NB4 (cell line): ENCODE results near the gene CACNA1B.

Experiments used
- DNase-seq: peaks from one replicate; pipeline ENCODE4 v3.0.0; 2010; ENCODE audit warnings: low read depth
- H3K4me3 ChIP-seq: one replicate; pipeline ENCODE4 v1.5.1; 2011; ENCODE audit warnings: mild to moderate bottlenecking, low read depth, low read length, moderate library complexity
- MYC ChIP-seq: IDR thresholded peaks from 2 replicates; pipeline ENCODE4 v1.6.1; 2011; ENCODE audit warnings: low read depth, low read length
- POLR2A ChIP-seq: IDR thresholded peaks from 2 replicates; pipeline ENCODE4 v1.6.1; 2011; ENCODE audit warnings: mild to moderate bottlenecking; ENCODE audit not compliant: insufficient read length; ENCODE audit errors: extremely low read depth
- TF ChIP-seq, protein P1 (sequence below): IDR thresholded peaks from one replicate; pipeline ENCODE4 v1.5.1; 2012; ENCODE audit warnings: low read depth, low read length
- TF ChIP-seq, protein P2 (sequence below): IDR thresholded peaks from 2 replicates; pipeline ENCODE4 v1.6.1; 2011; ENCODE audit warnings: low read depth, low read length

CACNA1B gene

DNA sequence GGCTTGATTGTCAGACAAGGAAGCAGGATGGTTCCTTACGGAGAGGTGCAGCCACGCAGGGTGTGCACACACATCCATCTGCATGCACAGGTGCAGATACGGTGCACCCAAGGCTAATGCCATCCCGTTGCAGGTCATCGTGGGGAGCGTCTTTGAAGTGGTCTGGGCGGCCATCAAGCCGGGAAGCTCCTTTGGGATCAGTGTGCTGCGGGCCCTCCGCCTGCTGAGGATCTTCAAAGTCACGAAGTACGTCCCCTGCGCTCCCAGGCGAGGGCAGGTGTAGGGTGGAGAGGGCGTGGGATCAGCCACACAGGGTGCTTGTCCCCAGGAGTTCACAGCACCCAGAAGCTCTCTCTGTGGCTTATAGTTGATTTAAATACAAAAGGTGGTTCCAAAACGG lies 106.4 kb downstream of the CACNA1B start:
- TF ChIP-seq MYC (no peak), POLR2A (no peak)
- TF ChIP-seq, protein P1, sequence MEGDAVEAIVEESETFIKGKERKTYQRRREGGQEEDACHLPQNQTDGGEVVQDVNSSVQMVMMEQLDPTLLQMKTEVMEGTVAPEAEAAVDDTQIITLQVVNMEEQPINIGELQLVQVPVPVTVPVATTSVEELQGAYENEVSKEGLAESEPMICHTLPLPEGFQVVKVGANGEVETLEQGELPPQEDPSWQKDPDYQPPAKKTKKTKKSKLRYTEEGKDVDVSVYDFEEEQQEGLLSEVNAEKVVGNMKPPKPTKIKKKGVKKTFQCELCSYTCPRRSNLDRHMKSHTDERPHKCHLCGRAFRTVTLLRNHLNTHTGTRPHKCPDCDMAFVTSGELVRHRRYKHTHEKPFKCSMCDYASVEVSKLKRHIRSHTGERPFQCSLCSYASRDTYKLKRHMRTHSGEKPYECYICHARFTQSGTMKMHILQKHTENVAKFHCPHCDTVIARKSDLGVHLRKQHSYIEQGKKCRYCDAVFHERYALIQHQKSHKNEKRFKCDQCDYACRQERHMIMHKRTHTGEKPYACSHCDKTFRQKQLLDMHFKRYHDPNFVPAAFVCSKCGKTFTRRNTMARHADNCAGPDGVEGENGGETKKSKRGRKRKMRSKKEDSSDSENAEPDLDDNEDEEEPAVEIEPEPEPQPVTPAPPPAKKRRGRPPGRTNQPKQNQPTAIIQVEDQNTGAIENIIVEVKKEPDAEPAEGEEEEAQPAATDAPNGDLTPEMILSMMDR, result no peak
- TF ChIP-seq, protein P2, sequence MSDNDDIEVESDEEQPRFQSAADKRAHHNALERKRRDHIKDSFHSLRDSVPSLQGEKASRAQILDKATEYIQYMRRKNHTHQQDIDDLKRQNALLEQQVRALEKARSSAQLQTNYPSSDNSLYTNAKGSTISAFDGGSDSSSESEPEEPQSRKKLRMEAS, result no peak
- DNase-seq, result no peak
- no peak overlapping the region for H3K4me3 ChIP-seq

DNA sequence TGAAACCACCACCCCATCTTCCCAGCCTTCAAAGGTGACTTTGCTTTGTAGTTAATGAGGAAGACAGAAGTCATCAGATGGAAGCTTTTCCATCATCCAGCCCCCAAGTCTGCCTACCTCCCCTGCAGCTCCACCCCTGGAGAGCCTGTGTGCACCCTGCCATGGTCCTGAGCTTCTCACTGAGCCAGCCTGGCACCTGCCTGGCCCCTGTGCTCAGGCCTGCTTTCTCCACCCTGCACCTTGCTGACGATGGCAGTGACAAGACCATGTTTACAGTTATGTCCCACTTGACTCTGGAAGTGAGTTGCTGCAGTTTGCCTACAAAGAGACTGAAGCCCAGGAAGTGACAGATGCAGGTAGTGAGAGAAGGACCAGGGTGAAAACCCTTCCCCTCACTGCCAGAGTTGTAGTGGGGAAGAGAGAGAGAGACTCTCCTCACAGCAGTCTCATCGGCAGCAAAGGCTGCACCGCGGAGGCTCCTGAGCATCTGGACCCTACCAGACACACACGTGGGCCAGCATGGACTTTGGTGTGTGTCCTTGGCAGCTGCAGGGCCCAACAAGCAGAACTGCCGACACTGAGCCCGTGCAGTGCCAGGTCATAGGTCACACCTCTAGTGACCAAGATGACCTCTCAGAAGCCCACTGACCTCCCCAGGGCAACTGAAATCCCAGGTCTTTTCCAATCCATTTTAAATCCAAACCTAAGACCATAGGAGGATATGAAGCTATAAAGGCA lies 107.1 kb downstream of the CACNA1B start:
- TF ChIP-seq, protein P2, result no peak
- TF ChIP-seq, protein P1, result no peak
- TF ChIP-seq MYC, result no peak
- no peak for TF ChIP-seq POLR2A
- no peak for DNase-seq

DNA sequence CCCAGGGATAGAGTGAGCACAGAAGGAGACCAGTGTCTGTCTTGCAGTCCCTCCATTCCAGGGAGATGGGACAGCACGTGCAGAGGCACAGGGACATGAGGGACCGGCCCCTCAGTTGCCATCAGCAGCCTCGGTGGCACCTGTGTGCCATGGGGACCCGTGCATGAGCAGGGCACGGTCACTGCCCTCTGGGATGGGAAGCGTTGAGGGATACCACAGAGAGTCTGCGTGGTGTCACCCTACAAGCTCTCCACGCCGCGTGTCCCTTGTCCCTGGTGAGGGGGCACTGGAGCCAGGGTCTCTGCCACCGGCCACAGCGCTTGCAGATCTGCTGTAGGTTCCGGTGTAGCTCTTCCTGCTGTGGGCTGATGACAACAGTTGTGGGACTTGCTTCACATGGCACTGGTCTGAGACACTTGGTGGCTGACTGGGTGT lies 108.1 kb downstream of the CACNA1B start:
- no peak overlapping the region for H3K4me3 ChIP-seq
- DNase-seq, result no peak
- TF ChIP-seq POLR2A, result no peak
- TF ChIP-seq, protein P1, result no peak
- TF ChIP-seq, protein P2, result no peak
- TF ChIP-seq MYC, result no peak

More for the DNA sequence above, 107.1 kb downstream of the CACNA1B start:
- no peak overlapping the region for H3K4me3 ChIP-seq

DNA sequence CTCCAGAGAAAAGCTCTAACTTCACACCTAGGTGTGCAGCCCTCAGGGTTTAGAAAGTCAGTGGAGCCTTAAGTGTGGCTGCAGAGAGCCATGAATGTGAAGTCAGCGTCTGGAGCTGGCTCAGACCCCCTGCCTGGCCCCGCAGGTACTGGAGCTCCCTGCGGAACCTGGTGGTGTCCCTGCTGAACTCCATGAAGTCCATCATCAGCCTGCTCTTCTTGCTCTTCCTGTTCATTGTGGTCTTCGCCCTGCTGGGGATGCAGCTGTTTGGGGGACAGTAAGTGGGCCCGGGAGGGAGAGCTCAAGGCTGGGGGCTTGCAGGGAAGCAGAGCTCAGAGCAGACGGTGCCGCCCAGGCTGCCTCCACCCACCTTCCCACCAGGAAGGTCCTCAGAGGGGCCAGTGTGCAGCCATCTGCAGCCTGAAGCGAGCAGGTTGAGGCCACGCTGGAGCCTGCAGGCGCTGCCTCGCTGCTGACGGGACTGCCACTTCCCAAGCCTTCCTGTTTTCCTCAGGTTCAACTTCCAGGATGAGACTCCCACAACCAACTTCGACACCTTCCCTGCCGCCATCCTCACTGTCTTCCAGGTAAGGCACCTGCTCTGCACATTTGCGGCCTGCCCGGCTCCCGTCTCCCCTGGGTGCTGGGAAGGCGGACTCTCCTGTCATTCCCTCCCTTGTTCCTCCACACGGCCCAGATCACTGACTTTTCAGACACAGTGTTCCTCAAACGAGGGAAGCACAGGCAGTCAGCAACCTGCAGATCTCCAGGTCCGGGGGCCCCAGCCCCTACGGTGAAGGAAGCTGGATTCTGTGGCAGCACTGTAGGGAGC lies 108.9 kb downstream of the CACNA1B start:
- TF ChIP-seq, protein P2, result no peak
- TF ChIP-seq, protein P1, result no peak
- TF ChIP-seq POLR2A (no peak), MYC (no peak)
- DNase-seq, result no peak
- no peak overlapping the region for H3K4me3 ChIP-seq

DNA sequence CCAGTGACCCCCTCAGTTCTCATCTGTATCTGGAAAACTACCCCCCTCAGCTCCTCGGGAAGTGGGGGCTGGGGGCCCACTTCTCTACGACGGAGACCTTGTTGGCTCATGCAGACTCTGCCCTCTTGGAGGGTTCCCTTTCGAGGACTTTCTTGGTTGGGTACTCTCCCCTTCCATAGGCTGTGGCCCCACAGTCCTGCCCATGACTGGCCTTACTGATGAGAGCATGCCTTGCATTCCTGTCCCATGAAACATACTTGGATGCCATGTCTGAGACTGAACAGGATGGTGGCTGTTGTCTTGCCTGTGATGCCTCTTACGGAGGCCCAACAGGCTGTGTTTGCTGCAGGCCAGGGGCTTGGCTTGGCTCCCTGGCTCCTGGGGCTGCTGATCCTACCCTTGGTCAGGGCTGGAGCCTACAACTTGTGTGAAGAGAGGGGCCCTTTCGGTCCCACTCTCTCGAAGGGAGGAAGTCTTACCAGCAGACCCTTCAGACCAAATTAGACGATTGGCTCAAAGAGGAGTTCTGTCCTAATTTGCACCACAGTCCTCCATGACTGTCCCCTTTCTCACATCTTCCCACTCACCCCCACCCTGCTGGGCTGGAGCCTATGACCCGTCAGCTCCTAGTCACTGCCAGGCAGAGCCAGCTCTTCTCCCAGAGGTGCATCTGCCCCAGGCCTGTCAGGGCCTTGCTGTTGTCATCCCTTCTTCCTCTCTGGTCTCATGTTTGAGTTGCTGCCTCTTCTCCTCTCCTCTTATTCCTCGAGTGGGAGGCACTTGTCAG lies 109.9 kb downstream of the CACNA1B start:
- DNase-seq, result no peak
- no peak overlapping the region for H3K4me3 ChIP-seq
- TF ChIP-seq POLR2A (no peak), MYC (no peak)
- TF ChIP-seq, protein P2, result no peak
- TF ChIP-seq, protein P1, result no peak
